ENCODE measurements around the gene ALS2.
"Not testable (repeated sequence)": the region's sequence is repeated elsewhere in the genome, so short reads cannot be mapped to it uniquely, and the experiment has no call there.

ALS2 gene

DNA sequence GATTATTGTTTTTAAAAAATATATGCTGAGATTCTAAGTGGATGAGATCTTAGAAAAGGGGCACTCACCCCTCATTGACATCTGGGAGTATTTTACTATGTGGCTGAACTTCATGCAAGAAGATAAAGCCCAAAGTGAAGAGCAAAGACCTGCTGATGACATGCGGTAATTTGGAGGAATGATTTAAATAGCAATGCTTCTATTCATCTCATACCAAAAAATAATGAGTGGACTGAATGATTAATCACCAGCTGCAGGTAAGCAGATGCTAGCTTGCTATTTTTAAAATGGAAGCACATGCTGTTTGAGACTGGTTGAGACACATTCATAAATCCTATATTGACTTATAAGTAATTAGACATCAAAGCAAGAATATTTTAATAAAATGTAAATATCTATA, 12.9 kb upstream of the ALS2 start:
- no peak for DNase-seq (ENCODE audit: low spot score)

GRCh38 chr2:201790989-201791388, 10.3 kb upstream of the ALS2 start:
- no peak for DNase-seq (ENCODE audit: low spot score)

GRCh38 chr2:201790291-201790690, 9.6 kb upstream of the ALS2 start:
- DNase-seq (ENCODE audit: low spot score): no peak

DNA sequence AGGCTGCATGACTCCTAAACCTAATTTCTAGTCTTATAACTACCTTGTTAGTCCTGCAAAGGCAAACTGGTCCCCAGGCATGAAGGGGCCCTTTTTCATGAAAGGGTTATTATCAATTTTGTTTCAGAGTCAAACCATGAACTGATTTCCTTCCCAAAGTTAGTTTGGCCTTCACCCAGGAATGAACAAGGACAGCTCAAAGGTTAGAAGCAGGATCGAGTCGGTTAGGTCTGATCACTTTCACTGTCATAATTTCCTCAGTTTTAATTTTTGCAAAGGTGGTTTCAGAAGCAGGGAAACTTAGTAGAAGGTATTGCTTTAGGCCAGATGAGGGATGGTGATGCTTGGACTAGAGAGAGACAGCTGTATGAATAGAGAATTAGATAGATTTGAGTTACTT, 8.7 kb upstream of the ALS2 start:
- DNase-seq (ENCODE audit: low spot score): no peak

DNA sequence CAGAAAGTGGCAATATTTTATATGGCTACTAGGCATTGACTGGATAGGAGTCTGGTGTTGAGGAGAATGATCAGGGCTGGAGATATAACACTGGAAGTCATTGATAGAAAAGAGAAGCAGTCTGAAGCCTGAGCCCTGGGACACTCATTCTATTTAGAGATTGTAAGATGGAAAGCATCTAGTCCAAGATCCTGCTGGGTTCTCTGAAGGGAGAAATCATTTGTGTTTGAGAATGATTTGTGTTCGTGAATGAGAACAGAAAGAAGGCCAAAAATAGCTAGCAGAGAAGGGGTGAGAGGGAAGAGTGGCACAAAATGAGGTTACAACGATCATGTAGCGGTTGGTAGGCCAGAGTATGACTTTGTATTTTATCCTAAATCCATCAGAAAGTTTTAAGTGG, 7.6 kb upstream of the ALS2 start:
- no peak for DNase-seq (ENCODE audit: low spot score)

GRCh38 chr2:201786471-201786870, 5.7 kb upstream of the ALS2 start:
- peak; percentile 87 for DNase-seq (ENCODE audit: low spot score)

- DNase-seq (ENCODE audit: low spot score): no peak
Measured at GRCh38 chr2:201785135-201785534, 4.4 kb upstream of the ALS2 start.

DNA sequence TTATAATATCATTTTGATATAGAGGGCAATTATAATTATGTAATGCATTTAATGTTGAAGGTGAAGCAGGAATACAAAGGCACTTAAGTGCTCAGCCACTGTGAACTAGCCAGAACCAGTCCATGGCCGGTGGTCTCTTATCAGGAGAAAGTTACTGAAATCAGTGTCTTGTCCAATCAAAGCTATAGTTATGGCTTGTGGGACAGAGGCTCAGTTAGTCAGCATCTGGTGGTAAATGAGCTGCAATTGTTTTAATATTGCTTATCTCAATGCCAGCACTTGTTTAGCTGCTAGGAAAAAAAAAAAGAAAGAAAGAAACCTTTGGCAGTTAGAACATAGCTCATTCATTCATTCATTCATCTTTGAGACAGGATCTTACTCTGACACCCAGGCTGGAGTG, 3.8 kb upstream of the ALS2 start:
- no peak for DNase-seq (ENCODE audit: low spot score)

DNA sequence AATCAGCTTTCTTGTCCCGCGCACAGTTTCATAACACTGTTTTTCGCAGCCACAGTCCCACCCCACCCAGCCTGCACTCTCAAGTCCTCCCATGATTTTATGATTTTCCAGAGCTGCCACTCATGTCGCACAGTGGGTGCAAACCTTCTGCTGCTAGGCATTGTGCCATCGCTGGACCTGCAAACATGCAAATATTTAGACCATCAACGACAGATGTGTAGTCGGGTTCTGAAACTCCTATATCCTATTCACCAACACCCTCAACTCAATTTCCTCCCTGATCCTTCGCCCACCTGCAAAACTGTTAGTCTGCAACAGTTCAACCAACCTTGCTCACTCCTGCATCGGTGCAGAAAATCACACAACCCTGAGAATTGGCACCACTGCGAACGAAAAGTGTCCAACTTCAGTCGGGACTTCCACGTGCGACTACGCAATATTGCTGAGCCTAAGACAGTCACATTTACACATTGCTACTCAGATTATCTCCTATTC, 871 bp upstream of the ALS2 start:
- peak; percentile 17 for DNase-seq (ENCODE audit: low spot score)

DNA sequence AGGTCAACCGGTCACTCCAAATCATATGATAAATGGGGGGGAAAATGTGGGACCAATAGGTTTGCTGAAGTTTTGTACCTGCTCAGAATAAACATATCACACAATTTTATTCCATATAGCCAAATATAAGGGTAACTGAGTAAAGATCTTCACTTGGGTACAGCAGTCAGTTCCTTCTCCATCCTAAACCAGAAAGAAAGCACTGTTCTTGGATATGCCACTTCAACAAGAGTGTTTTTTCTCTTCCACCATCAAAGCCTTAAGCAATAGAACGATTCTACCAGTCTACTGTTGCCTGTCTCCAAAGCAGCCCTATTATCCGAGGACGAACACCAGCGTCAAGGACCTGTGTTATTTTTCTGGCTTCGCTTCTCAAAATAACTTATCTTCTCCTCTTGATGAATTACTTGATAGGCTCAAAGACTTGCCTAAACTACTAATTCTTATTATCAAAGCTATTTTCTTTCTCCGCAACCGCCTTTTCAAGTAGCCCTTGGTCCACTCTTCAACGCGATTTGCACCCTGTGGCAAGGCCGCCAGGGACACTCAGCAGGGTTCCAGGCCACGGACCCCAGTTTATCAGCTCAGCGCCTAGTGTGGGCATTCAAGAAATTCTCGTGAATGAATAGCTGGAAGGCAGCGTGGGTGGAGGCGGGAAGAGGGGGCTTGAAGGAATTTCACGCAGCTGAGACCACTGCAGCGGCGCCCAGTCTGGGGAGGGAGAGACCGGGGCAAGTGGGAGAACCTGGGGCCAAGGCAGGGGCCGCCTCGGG, 646 bp downstream of the ALS2 start:
- peak; percentile 57 for DNase-seq (ENCODE audit: low spot score)

- no peak for DNase-seq (ENCODE audit: low spot score)
Measured at GRCh38 chr2:201777869-201778268, 2.9 kb downstream of the ALS2 start.

DNA sequence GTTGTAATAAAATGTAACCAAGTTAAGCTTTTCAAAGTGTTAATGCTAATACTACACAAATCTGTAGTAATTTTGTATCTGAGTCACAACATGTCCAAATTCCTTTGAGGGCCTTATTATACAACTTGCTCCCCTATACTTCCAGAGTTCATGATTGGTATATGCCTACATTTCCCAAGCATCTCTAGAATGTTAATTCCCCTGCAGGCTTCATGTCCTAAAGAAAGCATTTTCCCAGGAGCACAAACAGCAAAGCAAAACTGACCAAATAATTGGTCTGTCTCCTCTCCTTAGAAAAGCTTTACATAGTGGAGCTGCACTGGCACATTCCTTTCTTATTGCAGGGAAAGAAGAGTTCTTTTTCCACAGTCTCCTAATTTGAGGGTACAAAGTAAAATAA, 3.7 kb downstream of the ALS2 start:
- DNase-seq (ENCODE audit: low spot score): no peak

DNA sequence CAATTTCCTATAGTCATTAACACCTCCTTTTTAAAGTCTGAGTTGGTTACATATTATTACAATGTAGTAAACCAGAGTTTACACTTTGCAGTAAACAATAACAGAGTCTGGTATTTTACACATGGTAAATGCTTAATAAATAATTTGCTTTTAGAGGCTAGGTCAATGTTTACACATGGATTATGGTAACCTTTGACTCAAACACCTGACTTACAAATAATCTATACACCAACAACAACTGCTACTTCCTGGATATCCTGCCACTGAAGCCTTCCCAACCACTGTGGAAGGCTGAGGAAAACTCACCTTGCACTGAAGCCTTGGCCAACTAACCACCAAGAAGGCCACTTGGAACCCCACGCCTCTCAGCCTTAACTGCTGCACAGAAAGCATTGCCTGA, 5.4 kb downstream of the ALS2 start:
- no peak for DNase-seq (ENCODE audit: low spot score)

DNA sequence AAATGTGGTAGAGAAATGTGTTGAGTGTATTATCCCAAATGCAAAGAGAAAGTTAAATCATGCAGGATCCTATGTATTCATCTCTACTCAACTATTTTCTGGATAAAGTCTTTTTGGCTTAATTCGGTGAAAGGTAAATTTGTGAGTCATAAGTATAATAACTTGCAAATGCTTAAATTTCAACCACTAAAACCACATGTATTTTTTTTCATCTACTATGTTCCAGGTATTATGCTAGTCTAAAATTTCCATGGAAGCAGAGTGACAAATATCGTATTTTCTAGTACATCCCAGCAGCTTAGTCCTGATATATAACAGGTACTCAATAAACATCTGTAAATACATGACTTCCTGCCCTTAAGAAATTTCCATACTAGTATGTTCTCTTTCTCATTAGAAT, 6.2 kb downstream of the ALS2 start:
- DNase-seq (ENCODE audit: low spot score): no peak

DNA sequence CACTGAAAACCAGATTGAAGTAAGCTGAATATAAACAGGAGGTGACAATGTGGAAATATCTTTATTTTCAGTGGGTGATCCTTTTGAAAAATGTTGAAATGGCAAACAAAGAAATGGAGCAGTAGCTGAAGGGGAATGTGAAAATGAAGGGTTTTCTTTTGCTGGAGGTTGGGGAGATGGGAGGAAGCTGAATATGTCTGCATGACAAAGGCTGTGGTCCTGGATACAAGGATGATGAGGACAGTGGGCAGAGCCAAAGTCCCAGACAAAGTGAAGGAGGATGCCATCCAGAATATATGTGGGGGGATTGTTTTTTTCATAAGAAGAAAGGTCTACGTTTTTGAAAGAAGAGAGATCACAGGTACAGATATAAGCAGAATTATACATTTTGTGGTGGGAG, 6.7 kb downstream of the ALS2 start:
- no peak for DNase-seq (ENCODE audit: low spot score)

- DNase-seq (ENCODE audit: low spot score): no peak
Measured at GRCh38 chr2:201769666-201770373, 10.9 kb downstream of the ALS2 start.

DNA sequence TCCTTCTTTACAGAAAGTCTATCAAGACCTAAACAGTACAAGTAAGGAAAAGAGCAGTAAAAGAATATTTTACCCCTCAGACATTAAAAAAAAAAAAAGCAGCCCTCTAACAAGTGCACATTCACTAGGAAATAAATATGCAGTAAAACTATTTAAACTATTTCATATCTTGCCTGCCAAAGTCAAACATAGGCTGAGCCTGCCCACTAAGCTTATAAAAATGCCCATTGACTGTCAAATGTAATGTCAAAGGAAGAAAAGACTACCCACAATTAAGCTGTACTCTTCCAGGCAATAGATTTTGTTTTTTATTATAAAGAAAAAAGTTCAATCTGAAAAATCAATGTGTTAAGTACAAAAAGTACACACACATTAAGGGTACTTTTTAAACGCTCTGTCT, 11.8 kb downstream of the ALS2 start:
- no peak for DNase-seq (ENCODE audit: low spot score)

- DNase-seq (ENCODE audit: low spot score): no peak
Measured at GRCh38 chr2:201765799-201766198, 14.9 kb downstream of the ALS2 start.

- not testable (repeated sequence) for DNase-seq (ENCODE audit: low spot score)
Measured at GRCh38 chr2:201764469-201764868, 16.3 kb downstream of the ALS2 start.

GRCh38 chr2:201761101-201761500, 19.6 kb downstream of the ALS2 start:
- DNase-seq (ENCODE audit: low spot score): no peak

GRCh38 chr2:201759567-201759966, 21.2 kb downstream of the ALS2 start:
- no peak for DNase-seq (ENCODE audit: low spot score)

- DNase-seq (ENCODE audit: low spot score): no peak
Measured at GRCh38 chr2:201758873-201759272, 21.9 kb downstream of the ALS2 start.

- peak; percentile 54 for DNase-seq (ENCODE audit: low spot score)
Measured at GRCh38 chr2:201758234-201758633, 22.5 kb downstream of the ALS2 start.

Measured in kidney tubule cell (primary cell).